ENCODE data around the gene CGREF1. TPM values are rescaled to one million over a fixed set of nuclear protein-coding genes. Genes with fewer than 3 reads are reported as not detected.
"Not testable (repeated sequence)": the region's sequence is repeated elsewhere in the genome, so short reads cannot be mapped to it uniquely, and the experiment has no call there.

CGREF1 gene
- total RNA-seq, 1 experiment from 2014 or later = 3.1 TPM

DNA sequence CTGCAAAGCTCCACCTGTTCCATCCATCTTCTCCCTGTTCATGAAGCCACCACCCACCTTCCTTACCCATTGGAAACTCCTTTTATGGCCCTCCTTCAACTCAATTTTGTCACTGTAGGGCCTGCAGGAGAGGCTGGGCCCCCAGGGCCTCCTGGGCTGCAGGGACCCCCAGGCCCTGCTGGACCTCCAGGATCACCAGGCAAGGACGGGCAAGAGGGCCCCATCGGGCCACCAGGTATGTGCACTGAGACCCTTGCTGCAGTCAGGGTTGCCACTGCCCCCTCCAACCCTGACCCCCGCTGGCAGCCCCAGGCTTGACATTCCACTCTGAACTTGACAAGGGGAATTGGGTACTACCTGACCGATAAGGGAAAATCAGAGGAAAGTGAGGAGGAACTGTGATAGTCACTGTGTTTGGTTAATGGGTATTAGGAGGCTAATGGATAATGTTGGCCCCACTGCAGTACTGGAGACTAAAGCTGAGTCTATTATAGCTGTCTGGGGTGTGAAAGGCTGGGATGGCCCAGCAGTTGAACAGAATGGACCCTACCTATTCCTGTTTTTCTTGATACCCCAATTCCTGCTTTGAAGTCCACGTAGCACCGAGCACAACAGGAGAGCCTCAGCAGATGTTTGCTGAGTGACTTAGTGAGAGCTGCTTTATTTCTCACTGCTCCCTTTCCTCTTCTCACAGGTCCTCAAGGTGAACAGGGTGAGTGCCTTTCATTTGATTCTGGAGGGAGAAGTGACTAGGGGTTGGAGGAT lies 34.4 kb downstream of the CGREF1 start:
- DNase-seq (ENCODE audit: low read depth in 1 of 2, low spot score in 2 of 2) = no peak
- Histone ChIP-seq H3K36me3 (peaks cover 39% of the 10 kb centered on the region), H3K4me1 (replicated peaks) (peaks cover 43% of the 10 kb centered on the region), H3K4me3 (no peak overlapping the region), H3K9me3 (replicated peaks) (no peaks in the 10 kb centered on the region), H3K27ac (no peak overlapping the region), H3K27me3 (replicated peaks) (no peaks in the 10 kb centered on the region)

GRCh38 chr2:27083410-27084296 lies 35.3 kb downstream of the CGREF1 start:
- H3K36me3 ChIP-seq = peaks cover 42% of the 10 kb centered on the region
- no peak for DNase-seq (ENCODE audit: low read depth in 1 of 2, low spot score in 2 of 2)
- H3K27me3 ChIP-seq (replicated peaks) = no peaks in the 10 kb centered on the region
- H3K27ac ChIP-seq = no peak overlapping the region
- H3K9me3 ChIP-seq (replicated peaks) = no peaks in the 10 kb centered on the region
- H3K4me1 ChIP-seq (replicated peaks) = peaks cover 51% of the 10 kb centered on the region
- no peak overlapping the region for H3K4me3 ChIP-seq

DNA sequence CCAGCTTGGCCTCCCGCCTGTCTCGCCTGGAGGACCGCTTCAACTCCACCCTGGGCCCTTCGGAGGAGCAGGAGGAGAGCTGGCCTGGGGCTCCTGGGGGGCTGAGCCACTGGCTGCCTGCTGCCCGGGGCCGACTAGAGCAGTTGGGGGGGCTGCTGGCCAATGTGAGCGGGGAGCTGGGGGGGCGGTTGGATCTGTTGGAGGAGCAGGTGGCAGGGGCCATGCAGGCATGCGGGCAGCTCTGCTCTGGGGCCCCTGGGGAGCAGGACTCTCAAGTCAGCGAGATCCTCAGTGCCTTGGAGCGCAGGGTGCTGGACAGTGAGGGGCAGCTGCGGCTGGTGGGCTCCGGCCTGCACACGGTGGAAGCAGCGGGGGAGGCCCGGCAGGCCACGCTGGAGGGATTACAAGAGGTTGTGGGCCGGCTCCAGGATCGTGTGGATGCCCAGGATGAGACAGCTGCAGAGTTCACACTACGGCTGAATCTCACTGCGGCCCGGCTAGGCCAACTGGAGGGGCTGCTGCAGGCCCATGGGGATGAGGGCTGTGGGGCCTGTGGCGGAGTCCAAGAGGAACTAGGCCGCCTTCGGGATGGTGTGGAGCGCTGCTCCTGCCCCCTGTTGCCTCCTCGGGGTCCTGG lies 36.0 kb downstream of the CGREF1 start:
- H3K27me3 ChIP-seq (replicated peaks) = no peaks in the 10 kb centered on the region
- no peak for DNase-seq (ENCODE audit: low read depth in 1 of 2, low spot score in 2 of 2)
- H3K4me3 ChIP-seq = no peak overlapping the region
- H3K9me3 ChIP-seq (replicated peaks) = no peaks in the 10 kb centered on the region
- H3K4me1 ChIP-seq (replicated peaks) = peaks cover 59% of the 10 kb centered on the region
- peaks cover 42% of the 10 kb centered on the region for H3K36me3 ChIP-seq
- no peak overlapping the region for H3K27ac ChIP-seq

DNA sequence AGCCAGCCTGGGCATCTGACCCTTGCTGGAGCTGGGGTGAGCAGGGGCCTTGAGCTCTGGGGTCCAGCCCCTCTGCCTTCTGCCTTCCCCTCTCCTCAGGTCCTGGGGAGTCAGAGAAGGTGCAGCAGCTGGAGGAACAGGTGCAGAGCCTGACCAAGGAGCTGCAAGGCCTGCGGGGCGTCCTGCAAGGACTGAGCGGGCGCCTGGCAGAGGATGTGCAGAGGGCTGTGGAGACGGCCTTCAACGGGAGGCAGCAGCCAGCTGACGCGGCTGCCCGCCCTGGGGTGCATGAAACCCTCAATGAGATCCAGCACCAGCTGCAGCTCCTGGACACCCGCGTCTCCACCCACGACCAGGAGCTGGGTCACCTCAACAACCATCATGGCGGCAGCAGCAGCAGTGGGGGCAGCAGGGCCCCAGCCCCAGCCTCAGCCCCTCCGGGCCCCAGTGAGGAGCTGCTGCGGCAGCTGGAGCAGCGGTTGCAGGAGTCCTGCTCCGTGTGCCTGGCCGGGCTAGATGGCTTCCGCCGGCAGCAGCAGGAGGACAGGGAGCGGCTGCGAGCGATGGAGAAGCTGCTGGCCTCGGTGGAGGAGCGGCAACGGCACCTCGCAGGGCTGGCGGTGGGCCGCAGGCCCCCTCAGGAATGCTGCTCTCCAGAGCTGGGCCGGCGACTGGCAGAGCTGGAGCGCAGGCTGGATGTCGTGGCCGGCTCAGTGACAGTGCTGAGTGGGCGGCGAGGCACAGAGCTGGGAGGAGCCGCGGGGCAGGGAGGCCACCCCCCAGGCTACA lies 36.8 kb downstream of the CGREF1 start:
- no peak overlapping the region for H3K4me3 ChIP-seq
- no peak for DNase-seq (ENCODE audit: low read depth in 1 of 2, low spot score in 2 of 2)
- H3K36me3 ChIP-seq = peaks cover 42% of the 10 kb centered on the region
- no peaks in the 10 kb centered on the region for H3K9me3 ChIP-seq (replicated peaks)
- H3K4me1 ChIP-seq (replicated peaks) = peaks cover 63% of the 10 kb centered on the region
- no peak overlapping the region for H3K27ac ChIP-seq
- no peaks in the 10 kb centered on the region for H3K27me3 ChIP-seq (replicated peaks)

DNA sequence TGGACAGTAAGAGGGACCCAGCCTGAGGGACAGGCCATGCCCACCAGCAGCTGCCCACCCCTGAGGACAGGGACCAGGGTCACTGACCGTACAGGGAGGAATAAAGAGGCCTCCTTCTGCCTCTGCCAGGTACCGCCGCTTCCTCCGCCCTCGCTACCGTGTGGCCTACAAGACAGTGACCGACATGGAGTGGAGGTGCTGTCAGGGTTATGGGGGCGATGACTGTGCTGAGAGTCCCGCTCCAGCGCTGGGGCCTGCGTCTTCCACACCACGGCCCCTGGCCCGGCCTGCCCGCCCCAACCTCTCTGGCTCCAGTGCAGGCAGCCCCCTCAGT lies 38.4 kb downstream of the CGREF1 start:
- Histone ChIP-seq H3K9me3 (replicated peaks) (no peaks in the 10 kb centered on the region), H3K27ac (no peak overlapping the region), H3K4me1 (replicated peaks) (peaks cover 53% of the 10 kb centered on the region), H3K27me3 (replicated peaks) (no peaks in the 10 kb centered on the region), H3K4me3 (no peak overlapping the region), H3K36me3 (peaks cover 42% of the 10 kb centered on the region)
- DNase-seq (ENCODE audit: low read depth in 1 of 2, low spot score in 2 of 2) = no peak

DNA sequence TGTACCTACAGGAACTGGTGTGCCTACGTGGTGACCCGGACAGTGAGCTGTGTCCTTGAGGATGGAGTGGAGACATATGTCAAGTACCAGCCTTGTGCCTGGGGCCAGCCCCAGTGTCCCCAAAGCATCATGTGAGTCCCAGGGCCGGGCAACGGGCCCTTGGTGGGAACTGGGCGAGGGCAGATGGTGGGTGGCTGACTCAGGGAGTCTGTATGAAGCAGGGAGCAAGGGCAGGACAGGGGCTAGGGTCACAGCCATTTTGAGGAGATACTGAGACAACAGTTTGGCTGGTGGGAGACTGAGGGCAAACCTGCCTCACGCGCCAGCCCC lies 38.8 kb downstream of the CGREF1 start:
- no peak overlapping the region for H3K27ac ChIP-seq
- H3K27me3 ChIP-seq (replicated peaks) = no peaks in the 10 kb centered on the region
- no peak for DNase-seq (ENCODE audit: low read depth in 1 of 2, low spot score in 2 of 2)
- peak overlapping the region; percentile 52 for H3K4me3 ChIP-seq
- peaks cover 41% of the 10 kb centered on the region for H3K36me3 ChIP-seq
- peaks cover 51% of the 10 kb centered on the region for H3K4me1 ChIP-seq (replicated peaks)
- H3K9me3 ChIP-seq (replicated peaks) = no peaks in the 10 kb centered on the region

- no peaks in the 10 kb centered on the region for H3K9me3 ChIP-seq (replicated peaks)
- H3K36me3 ChIP-seq = peaks cover 35% of the 10 kb centered on the region
- peak in 1 of 2 experiments; percentile 22 for DNase-seq (ENCODE audit: low read depth in 1 of 2, low spot score in 2 of 2)
- H3K27me3 ChIP-seq (replicated peaks) = no peaks in the 10 kb centered on the region
- peak overlapping the region; percentile 54; the same call in 1 of the 2 replicates for H3K27ac ChIP-seq
- peak overlapping the region; percentile 52 for H3K4me3 ChIP-seq
- H3K4me1 ChIP-seq (replicated peaks) = peaks cover 55% of the 10 kb centered on the region
Observed at GRCh38 chr2:27079233-27080139, 39.4 kb downstream of the CGREF1 start.

- peak within 1 kb of the TSS; percentile 52 for H3K4me3 ChIP-seq
- peak within 1 kb of the TSS; percentile 54 for H3K27ac ChIP-seq
- H3K4me1 ChIP-seq (replicated peaks) = peaks cover 59% of the 10 kb centered on the region
- H3K27me3 ChIP-seq (replicated peaks) = no peaks in the 10 kb centered on the region
- DNase-seq (ENCODE audit: low read depth in 1 of 2, low spot score in 2 of 2) = peak; percentile 93 to 96
- H3K36me3 ChIP-seq = peaks cover 32% of the 10 kb centered on the region
- H3K9me3 ChIP-seq (replicated peaks) = no peaks in the 10 kb centered on the region
Observed at GRCh38 chr2:27078267-27079194, 40.4 kb downstream of the CGREF1 start, which contains the start of gene EMILIN1. Gene EMILIN1 (plus strand): TSS chr2:27078615. CDS start chr2:27079066, 451 bp downstream.

DNA sequence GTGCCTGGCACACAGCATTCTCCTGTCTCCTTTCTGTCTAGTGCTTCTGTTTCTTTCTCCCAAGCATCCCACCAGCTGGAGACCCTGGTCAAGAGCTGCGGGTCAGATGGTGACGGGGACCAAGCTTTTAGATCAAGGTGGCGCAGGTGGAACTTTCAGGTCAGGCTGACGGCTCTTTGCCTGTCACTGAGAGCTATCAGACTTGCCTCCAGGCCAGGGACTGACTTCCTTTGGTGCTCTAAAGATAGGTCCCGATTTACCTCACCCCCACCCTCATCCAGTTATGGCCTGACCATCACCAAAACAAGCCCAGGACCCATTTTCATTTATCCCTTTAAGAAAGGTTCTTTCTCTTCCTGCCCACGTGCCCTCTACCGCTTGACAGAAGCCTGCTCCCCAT lies 41.7 kb downstream of the CGREF1 start:
- no peaks in the 10 kb centered on the region for H3K9me3 ChIP-seq (replicated peaks)
- H3K4me3 ChIP-seq = no peak overlapping the region
- peaks cover 21% of the 10 kb centered on the region for H3K36me3 ChIP-seq
- DNase-seq (ENCODE audit: low read depth in 1 of 2, low spot score in 2 of 2) = no peak
- H3K27me3 ChIP-seq (replicated peaks) = no peaks in the 10 kb centered on the region
- H3K4me1 ChIP-seq (replicated peaks) = peaks cover 67% of the 10 kb centered on the region
- H3K27ac ChIP-seq = no peak overlapping the region

DNA sequence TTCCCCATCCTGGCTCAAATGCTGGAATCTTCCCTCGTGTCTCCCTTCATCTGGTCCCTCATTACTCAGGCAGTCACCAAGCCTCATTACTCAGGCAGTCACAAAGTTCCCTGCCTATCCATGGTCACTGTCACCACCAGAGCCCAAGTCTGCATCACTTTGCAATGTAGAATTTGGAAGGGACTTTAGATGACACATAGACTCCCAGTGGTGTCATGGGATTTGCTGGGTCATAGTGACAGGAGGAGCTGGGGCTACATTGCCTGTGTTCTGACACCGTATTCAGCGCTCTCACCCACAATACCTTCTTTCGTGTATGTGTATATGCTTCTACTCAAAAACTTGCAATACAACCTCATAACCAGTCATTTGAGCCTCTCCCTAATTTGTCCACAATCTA lies 42.6 kb downstream of the CGREF1 start:
- no peak for DNase-seq (ENCODE audit: low read depth in 1 of 2, low spot score in 2 of 2)
- H3K4me3 ChIP-seq = no peak overlapping the region
- no peaks in the 10 kb centered on the region for H3K9me3 ChIP-seq (replicated peaks)
- peaks cover 14% of the 10 kb centered on the region for H3K36me3 ChIP-seq
- peaks cover 67% of the 10 kb centered on the region for H3K4me1 ChIP-seq (replicated peaks)
- no peak overlapping the region for H3K27ac ChIP-seq
- no peaks in the 10 kb centered on the region for H3K27me3 ChIP-seq (replicated peaks)

GRCh38 chr2:27075566-27075871 lies 43.4 kb downstream of the CGREF1 start:
- H3K27ac ChIP-seq; H3K4me3 ChIP-seq; H3K9me3 ChIP-seq (replicated peaks); DNase-seq (ENCODE audit: low read depth in 1 of 2, low spot score in 2 of 2); H3K27me3 ChIP-seq (replicated peaks): not testable (repeated sequence)
- peaks cover 17% of the 10 kb centered on the region for H3K36me3 ChIP-seq
- peaks cover 62% of the 10 kb centered on the region for H3K4me1 ChIP-seq (replicated peaks)
